ENCODE measurements around the gene TNFAIP1.

GRCh38 chr17:28318759-28319597 lies 16.6 kb upstream of the TNFAIP1 start, which contains the start of gene TMEM97:
- peak in 1 of 3 experiments; percentile 10 for TF ChIP-seq CTCF (IDR thresholded peaks at IDR 0.05)
- peak; percentile 39 to 87 for TF ChIP-seq POLR2AphosphoS5 (IDR thresholded peaks at IDR 0.05)
- TF ChIP-seq EP300 (IDR thresholded peaks at IDR 0.05), result no peak
